GM21390 (cell line): ENCODE measurements around the gene EPHA10.

Experiments
- ATAC-seq: cut with Tn5 transposase; IDR thresholded peaks from one replicate; pipeline ENCODE4 v1.9.1; 2021; ENCODE audit not compliant: unreplicated experiment

The EPHA10 gene

DNA sequence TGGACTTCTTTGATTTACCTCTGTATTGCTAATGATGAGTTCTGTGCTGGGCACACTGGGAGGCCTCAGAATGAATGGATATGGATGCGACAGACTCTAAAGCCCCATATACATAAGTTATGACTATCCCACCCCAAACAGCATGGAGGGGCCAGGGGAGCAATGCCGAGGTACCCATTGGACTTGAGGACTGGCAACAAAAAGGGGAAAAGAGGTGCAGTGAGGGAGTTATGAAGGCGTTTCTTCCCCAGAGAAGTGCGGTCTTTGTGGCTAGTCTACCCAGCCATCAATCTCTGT is 87.8 kb downstream of the EPHA10 start:
- no peak for ATAC-seq

DNA sequence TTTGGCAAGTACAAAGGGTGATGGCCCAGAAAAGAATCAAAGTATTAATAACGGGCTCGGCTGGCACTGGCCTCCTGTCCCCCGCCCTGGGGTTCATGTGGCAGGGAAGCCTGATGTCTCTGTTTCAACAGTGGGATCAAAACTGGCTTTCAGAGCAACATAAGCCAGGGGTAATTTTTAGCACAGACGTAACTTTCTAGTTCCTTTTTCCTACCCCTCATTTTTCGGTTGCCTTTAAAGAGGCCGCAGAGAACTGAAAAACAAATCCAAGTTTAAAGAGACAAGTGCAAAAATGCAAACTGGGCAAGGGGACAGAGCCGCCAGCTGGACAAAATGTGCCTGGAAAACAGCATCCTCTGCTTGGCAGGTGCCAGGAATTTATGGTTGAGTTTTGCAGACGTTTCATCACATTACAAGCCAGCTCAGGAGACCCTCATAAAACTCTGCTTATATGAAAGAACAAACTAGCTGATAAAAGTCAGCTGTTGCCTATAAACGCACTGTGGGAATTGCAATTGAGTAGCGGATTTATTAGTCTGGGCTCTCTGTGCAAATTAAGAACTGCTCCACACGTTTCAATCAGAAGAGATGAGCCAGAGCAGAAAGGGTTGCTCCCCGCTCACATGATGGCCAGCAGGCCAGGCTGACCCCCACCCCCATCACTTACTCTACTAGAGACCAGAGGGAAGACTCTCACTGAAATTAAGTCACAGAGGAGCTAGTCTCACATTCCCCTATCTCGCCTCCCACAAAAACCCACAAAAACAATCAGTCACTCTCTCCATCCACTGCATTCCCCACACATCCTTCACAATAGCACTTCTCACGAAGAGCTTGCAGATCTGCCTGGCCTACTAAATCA is 88.4 kb downstream of the EPHA10 start:
- peak; percentile 60 for ATAC-seq

DNA sequence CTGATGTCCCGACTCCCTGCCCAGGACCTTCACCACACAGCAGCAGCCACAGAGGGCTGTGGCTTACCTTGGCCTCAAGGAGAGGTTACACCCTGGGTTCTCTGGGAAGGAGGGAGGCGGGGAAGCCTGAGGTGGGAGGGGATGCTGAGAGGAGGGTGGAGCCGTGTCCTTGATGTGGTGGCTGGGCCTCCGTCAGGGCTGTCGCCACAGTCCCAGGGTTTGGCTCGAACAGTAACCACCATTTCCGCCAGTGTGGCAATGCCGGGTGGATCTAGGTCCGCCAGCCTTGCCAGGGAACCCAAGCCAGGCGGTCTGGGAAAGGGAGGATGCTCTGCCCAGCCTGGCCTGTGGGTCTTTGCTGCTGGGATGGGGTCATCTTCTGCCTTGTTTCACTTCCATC is 91.0 kb downstream of the EPHA10 start:
- ATAC-seq: no peak

DNA sequence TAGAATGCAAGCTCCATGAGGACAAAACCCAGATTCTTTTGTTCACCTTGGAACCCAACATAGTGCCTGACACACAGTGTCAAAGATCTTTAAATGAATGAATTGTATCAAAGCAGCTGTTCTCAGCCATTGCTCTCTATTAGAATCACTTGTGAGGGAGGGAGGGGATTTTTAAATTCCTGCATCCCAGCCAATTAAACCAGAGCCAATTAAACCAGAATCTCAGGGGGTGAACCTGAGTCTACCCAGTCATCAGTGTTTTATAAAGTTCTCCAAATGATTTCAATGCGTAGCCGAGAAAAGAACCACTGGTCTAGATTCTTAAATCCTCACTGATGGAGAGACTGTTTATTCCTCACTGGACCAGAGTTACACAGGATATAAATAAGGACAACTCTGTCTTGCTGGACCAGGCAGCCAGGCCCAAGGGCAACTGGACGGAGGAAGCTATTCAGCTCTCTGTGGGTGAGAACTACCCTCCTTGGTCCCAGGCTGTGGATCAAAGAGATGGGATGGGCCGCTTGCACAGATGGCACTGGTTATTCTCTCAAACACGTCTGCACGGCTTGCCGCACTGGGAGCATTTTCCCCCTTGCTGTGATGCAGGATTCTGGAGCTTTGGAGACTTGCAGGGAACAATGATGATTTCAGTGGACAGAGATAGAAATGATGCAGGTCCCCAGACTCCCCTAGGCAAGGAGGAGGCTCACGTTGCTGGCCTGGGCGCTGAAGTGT is 92.6 kb downstream of the EPHA10 start:
- ATAC-seq: no peak

DNA sequence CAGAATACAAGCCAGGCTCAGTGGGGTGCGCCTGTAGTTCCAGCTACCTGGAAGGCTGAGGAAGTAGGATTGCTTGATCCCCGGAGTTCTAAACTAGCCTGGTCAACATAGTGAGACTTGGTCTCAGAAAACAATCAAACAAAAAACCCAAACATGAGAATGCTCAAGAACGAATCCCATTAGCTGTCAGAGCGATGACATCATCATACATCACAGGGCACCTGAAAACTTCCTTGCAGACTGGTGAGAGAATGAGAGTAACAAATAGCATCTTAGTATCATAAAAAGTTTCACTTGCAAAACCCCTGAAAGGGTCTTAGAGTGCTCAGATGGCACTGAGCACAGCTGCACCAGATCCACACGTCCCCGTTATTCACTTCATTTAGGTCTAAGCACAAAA is 93.7 kb downstream of the EPHA10 start:
- no peak for ATAC-seq

DNA sequence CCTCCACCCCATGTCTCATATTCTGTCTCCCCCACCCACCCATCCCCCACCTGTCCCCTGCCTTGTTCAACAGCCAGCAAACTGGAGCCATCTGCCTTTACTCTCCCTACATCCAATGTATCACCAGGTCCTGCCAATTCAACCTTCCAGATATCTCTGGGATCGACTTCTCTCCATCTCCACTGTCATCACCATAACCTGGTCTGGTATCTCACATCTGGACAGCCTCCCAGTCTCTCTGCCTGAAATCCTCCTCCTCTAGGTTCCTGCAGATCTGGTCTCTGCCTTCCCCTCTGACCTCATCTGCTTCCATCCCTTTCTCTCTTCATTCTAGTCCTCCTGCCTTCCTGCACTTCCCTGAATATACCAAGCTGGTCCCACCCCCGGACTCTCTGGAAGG is 94.8 kb downstream of the EPHA10 start:
- ATAC-seq: no peak

DNA sequence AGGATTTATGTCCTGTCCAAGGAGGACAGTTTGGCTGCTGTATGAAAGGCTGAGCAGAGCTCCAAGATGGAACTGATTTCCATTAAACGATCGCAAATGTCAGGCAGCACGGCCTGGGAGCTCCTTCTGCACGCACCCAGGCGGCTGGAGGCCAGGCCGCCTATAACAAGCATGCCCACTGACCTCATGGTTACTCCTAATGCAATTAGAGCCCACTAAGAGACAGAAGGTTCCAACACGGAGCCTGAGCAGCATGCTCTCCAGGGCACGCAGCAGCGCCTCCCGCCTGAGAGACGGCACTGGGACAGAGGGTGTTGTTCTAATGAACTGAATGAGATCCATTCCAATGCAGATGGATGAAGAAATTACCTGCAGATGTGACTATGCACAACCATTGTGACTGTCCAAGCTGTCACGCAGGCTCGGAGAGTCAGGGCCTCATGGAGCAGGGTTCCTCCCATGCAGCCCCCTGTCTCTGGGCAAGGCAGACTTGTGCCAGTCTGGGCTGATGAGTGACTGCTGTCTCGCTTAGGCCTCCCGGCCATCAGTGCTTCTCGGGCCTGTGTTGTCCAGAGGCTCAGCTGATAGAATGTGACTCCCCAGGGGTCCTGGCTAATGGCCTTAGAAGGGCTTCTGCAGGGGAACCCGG is 97.8 kb downstream of the EPHA10 start:
- no peak for ATAC-seq

DNA sequence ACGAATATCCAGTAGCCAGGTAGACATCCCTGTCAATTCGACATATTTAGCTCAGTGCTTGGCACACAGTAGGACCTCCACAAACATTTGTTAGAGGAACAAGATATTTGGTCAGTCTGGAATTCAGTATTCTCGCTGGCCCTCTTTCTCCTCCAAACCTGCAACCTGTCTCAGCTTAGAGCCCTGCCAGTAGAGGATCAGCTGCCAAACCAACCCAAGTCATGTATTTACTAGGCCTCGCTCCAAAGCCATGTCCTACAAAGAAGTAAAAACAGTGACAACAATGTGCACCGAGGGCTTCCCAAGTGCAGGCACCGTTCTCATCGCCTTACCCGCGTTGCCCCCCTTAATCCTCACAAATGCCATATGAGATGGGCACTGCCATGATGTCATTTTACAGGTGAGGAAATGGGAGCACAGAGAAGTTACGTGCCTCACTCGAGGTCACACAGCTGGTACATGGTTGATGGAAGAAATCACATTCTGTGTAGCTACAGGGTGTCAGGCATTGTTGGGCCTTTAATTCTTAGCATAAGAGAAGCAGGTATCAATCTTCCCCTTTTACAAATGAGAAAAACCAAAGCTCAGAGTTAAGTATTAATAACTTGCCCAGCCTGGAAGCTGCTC is 98.6 kb downstream of the EPHA10 start:
- no peak for ATAC-seq
